ENCODE data around the gene SEMA3A. TPM values are rescaled to one million over a fixed set of nuclear protein-coding genes. Genes with fewer than 3 reads are reported as not detected.

The SEMA3A gene
- total and polyA plus RNA-seq, 2 of the 4 experiments (the other 2 are of a cell fraction), result 31.2 to 213 TPM

GRCh38 chr7:84106291-84106690 lies 88.3 kb downstream of the SEMA3A start:
- TF ChIP-seq RFX5 (IDR thresholded peaks at IDR 0.05; ENCODE audit: low read depth, low read length) (no peak), POLR2A (IDR thresholded peaks at IDR 0.05; ENCODE audit: low read depth, low read length) (no peak), MXI1 (IDR thresholded peaks at IDR 0.05; ENCODE audit: borderline replicate concordance, low read depth, low read length) (no peak)
- CTCF ChIA-PET, result no interaction called here

More at GRCh38 chr7:84106291-84106690, 88.3 kb downstream of the SEMA3A start:
- H3K9me1 ChIP-seq (ENCODE audit: insufficient read depth, low read length), result 0 out of 2 replicates have a peak, but pooled peaks cover 2% of the 10 kb centered on the region
- no peaks in the 10 kb centered on the region for H3K9me3 ChIP-seq (ENCODE audit: control insufficient read depth, insufficient read depth, low read length)
- H3K56ac ChIP-seq (ENCODE audit: extremely low read depth, insufficient read depth, low read length), result no peak overlapping the region
- no peak overlapping the region for H3K4me3 ChIP-seq (ENCODE audit: insufficient read depth, low read depth, low read length)
- H3K79me1 ChIP-seq (ENCODE audit: low read depth in 1 of 2, low read length in 2 of 2), result peaks cover 20 to 47% of the 10 kb centered on the region in 2 experiments
- no peak overlapping the region for H2AK5ac ChIP-seq (ENCODE audit: low read depth, low read length)
- H3K4ac ChIP-seq (ENCODE audit: low read depth, low read length), result no peak overlapping the region
- dilution Hi-C loops (cut with HindIII; ENCODE audit: low sequenced_read_pairs, unreplicated experiment) (no loop called here), intact Hi-C loops (cut with micrococcal nuclease) (no loop called here), in situ Hi-C loops (cut with MboI; ENCODE audit: low sequenced_read_pairs) (no loop called here)
- no peak overlapping the region for H3K23ac ChIP-seq (ENCODE audit: low read depth, low read length)
- DNase-seq (no peak), ATAC-seq (ENCODE audit: low read depth) (no peak)
- H4K91ac ChIP-seq (ENCODE audit: insufficient read depth, low read depth, low read length), result no peak overlapping the region
- H3K36me3 ChIP-seq (ENCODE audit: control insufficient read depth, insufficient read depth, low read length), result peaks cover 10% of the 10 kb centered on the region
- H2BK5ac ChIP-seq (ENCODE audit: low read depth, low read length, poor library complexity, severe bottlenecking), result no peak overlapping the region
- H3K4me1 ChIP-seq (ENCODE audit: control insufficient read depth, insufficient read depth, low read length), result peaks cover 4% of the 10 kb centered on the region
- POLR2A ChIA-PET (ENCODE audit: unreplicated experiment), result no interaction called here
- no peak overlapping the region for H3K4me2 ChIP-seq (ENCODE audit: low read depth, low read length)
- no peak overlapping the region for H4K5ac ChIP-seq (ENCODE audit: low read depth, low read length)
- no CpG with 5 or more reads among the region's 3 CpGs for WGBS, 2 experiments (ENCODE audit: extremely low coverage in 2 of 2, insufficient read length in 1 of 2)
- no peak overlapping the region for H4K8ac ChIP-seq (ENCODE audit: low read depth in 2 of 2, low read length in 2 of 2)
- H2BK20ac ChIP-seq (ENCODE audit: low read depth, low read length), result no peak overlapping the region
- BruUV-seq (replicated peaks), result no TSS peak
- no peak overlapping the region for H3K18ac ChIP-seq (ENCODE audit: low read depth, low read length)
- no peak overlapping the region for H2AFZ ChIP-seq (replicated peaks; ENCODE audit: low read length, poor library complexity)
- H3K14ac ChIP-seq (replicated peaks; ENCODE audit: low read depth, low read length), result no peak overlapping the region
- H4K20me1 ChIP-seq (ENCODE audit: insufficient read depth, low read length), result no peaks in the 10 kb centered on the region
- no peak overlapping the region for H3K9ac ChIP-seq (ENCODE audit: low read depth, low read length)
- no peak overlapping the region for H2AK9ac ChIP-seq (replicated peaks; ENCODE audit: low read depth, low read length, poor library complexity)
- no peaks in the 10 kb centered on the region for H3K27me3 ChIP-seq (ENCODE audit: control insufficient read depth, insufficient read depth, low read length)
- no peak overlapping the region for H2BK120ac ChIP-seq (ENCODE audit: low read depth, low read length)
- H3K27ac ChIP-seq (ENCODE audit: insufficient read depth, low read length), result no peak overlapping the region
- no peak overlapping the region for H2BK15ac ChIP-seq (ENCODE audit: low read depth, low read length)
